ENCODE measurements around the gene HOXB4. TPM values are rescaled to one million over a fixed set of nuclear protein-coding genes. Genes with fewer than 3 reads are reported as not detected.

Gene HOXB4
- total RNA-seq, 2 donors from 2014 or later = 1.9 to 3.3 TPM

- DNase-seq = no peak
- Mint-ChIP-seq H3K4me1 (ENCODE audit: low read depth) (peaks cover 4% of the 10 kb centered on the region), H3K4me3 (no peak overlapping the region), H3K27me3 (ENCODE audit: low read depth) (peaks cover 23% of the 10 kb centered on the region), H3K27ac (no peak overlapping the region), H3K9me3 (no peaks in the 10 kb centered on the region), H3K36me3 (ENCODE audit: insufficient read depth in 2 of 2) (peaks cover 0 to 2% of the 10 kb centered on the region in 2 donors)
- no peak for ATAC-seq (replicated peaks in 1 of 2)
Measured at GRCh38 chr17:48558057-48558830, 19.9 kb downstream of the HOXB4 start.

DNA sequence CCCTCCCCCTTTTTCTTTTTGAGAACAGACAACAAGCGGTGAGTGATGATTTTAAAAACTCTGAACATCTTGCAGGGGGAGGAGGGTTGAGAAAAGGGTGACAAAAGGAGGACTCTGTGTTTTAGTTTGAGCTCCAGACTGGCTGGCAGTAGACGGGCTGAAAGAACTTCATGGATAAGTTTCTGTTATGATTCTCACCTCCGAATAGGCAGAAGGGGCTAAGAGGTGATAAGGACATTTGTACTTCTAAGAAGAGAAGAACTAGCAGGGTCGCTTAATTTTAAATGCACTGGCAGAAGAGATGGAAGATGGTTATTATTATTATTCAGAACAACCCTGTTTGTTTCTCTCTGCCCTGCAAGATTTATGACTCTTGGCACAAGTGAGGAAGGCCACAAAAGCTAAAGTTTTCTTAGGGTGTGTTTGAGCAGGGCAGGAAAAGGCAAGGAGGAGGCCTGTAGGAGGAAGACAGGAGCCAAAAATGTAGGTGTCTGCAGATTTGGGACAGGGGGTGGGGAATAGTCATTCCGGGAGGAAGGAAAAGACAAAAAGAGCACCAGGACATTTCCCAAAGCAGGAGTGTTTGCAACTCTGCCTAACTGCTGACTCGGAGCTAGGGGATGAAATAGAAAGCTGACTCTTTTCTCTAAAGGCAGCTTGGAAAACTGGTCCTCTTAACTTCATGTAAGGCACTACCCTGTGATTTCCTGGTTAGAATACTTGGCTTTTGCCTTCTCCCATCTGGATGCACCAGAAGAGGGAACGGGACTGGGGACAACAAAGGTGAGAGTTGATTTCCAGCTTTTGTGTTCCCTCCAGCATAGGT is 21.4 kb downstream of the HOXB4 start:
- no peak for ATAC-seq (replicated peaks in 1 of 2)
- H3K27ac Mint-ChIP-seq = no peak overlapping the region
- H3K4me1 Mint-ChIP-seq (ENCODE audit: low read depth) = peaks cover 4% of the 10 kb centered on the region
- H3K27me3 Mint-ChIP-seq (ENCODE audit: low read depth) = peaks cover 16% of the 10 kb centered on the region
- no peak for DNase-seq
- no peaks in the 10 kb centered on the region for H3K9me3 Mint-ChIP-seq
- H3K4me3 Mint-ChIP-seq = peak overlapping the region; percentile 54 to 67
- H3K36me3 Mint-ChIP-seq (ENCODE audit: insufficient read depth in 2 of 2) = peaks cover 0 to 2% of the 10 kb centered on the region in 2 donors

- H3K36me3 Mint-ChIP-seq (ENCODE audit: insufficient read depth in 2 of 2) = peaks cover 0 to 2% of the 10 kb centered on the region in 2 donors
- peak overlapping the region; percentile 54 to 67 for H3K4me3 Mint-ChIP-seq
- H3K9me3 Mint-ChIP-seq = no peaks in the 10 kb centered on the region
- H3K27me3 Mint-ChIP-seq (ENCODE audit: low read depth) = peaks cover 16% of the 10 kb centered on the region
- peaks cover 4% of the 10 kb centered on the region for H3K4me1 Mint-ChIP-seq (ENCODE audit: low read depth)
- DNase-seq = no peak
- no peak for ATAC-seq (replicated peaks in 1 of 2)
- no peak overlapping the region for H3K27ac Mint-ChIP-seq
Measured at GRCh38 chr17:48556229-48556575, 21.9 kb downstream of the HOXB4 start.

GRCh38 chr17:48555258-48556228 is 22.6 kb downstream of the HOXB4 start:
- Mint-ChIP-seq H3K4me1 (ENCODE audit: low read depth) (peaks cover 4% of the 10 kb centered on the region), H3K36me3 (ENCODE audit: insufficient read depth in 2 of 2) (peaks cover 0 to 2% of the 10 kb centered on the region in 2 donors), H3K27ac (peak overlapping the region; percentile 79), H3K27me3 (ENCODE audit: low read depth) (peaks cover 16% of the 10 kb centered on the region), H3K9me3 (no peaks in the 10 kb centered on the region), H3K4me3 (peak overlapping the region; percentile 82 to 92)
- DNase-seq (no peak), ATAC-seq (replicated peaks in 1 of 2) (peak; percentile 54 to 77)

GRCh38 chr17:48554412-48555257 is 23.5 kb downstream of the HOXB4 start:
- H3K27me3 Mint-ChIP-seq (ENCODE audit: low read depth) = peaks cover 16% of the 10 kb centered on the region

DNA sequence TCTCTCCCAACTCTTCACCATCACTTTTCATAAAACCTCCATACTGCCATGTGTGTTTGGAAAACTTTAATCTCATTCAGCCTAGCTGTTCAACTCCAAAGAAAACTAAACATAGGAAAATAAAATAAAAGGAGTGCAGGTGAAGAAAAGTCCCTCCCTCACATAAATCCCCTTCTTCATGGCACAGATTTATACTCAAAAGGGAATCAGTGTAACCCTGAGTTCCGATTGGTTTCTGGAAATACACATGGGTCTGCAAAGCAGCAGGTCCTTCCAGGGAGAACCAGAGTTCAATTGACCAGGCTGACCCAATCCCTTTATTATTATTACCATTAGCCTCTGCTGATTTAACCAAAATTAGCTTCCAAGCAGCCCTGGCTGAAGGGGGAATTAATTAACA is 24.3 kb downstream of the HOXB4 start:
- no peak overlapping the region for H3K27ac Mint-ChIP-seq
- no peak overlapping the region for H3K4me3 Mint-ChIP-seq
- H3K27me3 Mint-ChIP-seq (ENCODE audit: low read depth) = peaks cover 16% of the 10 kb centered on the region
- H3K4me1 Mint-ChIP-seq (ENCODE audit: low read depth) = peaks cover 4% of the 10 kb centered on the region
- DNase-seq = no peak
- H3K9me3 Mint-ChIP-seq = no peaks in the 10 kb centered on the region
- H3K36me3 Mint-ChIP-seq (ENCODE audit: insufficient read depth in 2 of 2) = peaks cover 0 to 2% of the 10 kb centered on the region in 2 donors
- ATAC-seq (replicated peaks in 1 of 2) = no peak

More at GRCh38 chr17:48554412-48555257, 23.5 kb downstream of the HOXB4 start:
- Mint-ChIP-seq H3K4me1 (ENCODE audit: low read depth) (peaks cover 4% of the 10 kb centered on the region), H3K27ac (peak overlapping the region; percentile 14), H3K4me3 (peak overlapping the region; percentile 82 to 92), H3K9me3 (no peaks in the 10 kb centered on the region), H3K36me3 (ENCODE audit: insufficient read depth in 2 of 2) (peaks cover 0 to 2% of the 10 kb centered on the region in 2 donors)
- ATAC-seq (replicated peaks in 1 of 2) (no peak), DNase-seq (no peak)

- no peaks in the 10 kb centered on the region for H3K9me3 Mint-ChIP-seq
- no peak overlapping the region for H3K27ac Mint-ChIP-seq
- DNase-seq = no peak
- peaks cover 16% of the 10 kb centered on the region for H3K27me3 Mint-ChIP-seq (ENCODE audit: low read depth)
- H3K4me3 Mint-ChIP-seq = no peak overlapping the region
- no peak for ATAC-seq (replicated peaks in 1 of 2)
- peaks cover 0 to 2% of the 10 kb centered on the region in 2 donors for H3K36me3 Mint-ChIP-seq (ENCODE audit: insufficient read depth in 2 of 2)
- peaks cover 10% of the 10 kb centered on the region for H3K4me1 Mint-ChIP-seq (ENCODE audit: low read depth)
Measured at GRCh38 chr17:48553190-48553547, 25.0 kb downstream of the HOXB4 start.

- Mint-ChIP-seq H3K36me3 (ENCODE audit: insufficient read depth in 2 of 2) (peaks cover 0 to 2% of the 10 kb centered on the region in 2 donors), H3K4me3 (no peak overlapping the region), H3K4me1 (ENCODE audit: low read depth) (peaks cover 15% of the 10 kb centered on the region), H3K9me3 (no peaks in the 10 kb centered on the region), H3K27ac (no peak overlapping the region), H3K27me3 (ENCODE audit: low read depth) (peaks cover 16% of the 10 kb centered on the region)
- no peak for ATAC-seq (replicated peaks in 1 of 2)
- DNase-seq = no peak
Measured at GRCh38 chr17:48552466-48553189, 25.5 kb downstream of the HOXB4 start.

GRCh38 chr17:48551596-48552465 is 26.3 kb downstream of the HOXB4 start:
- Mint-ChIP-seq H3K27me3 (ENCODE audit: low read depth) (peaks cover 13% of the 10 kb centered on the region), H3K27ac (no peak overlapping the region), H3K9me3 (no peaks in the 10 kb centered on the region), H3K36me3 (ENCODE audit: insufficient read depth in 2 of 2) (peaks cover 0 to 2% of the 10 kb centered on the region in 2 donors), H3K4me1 (ENCODE audit: low read depth) (peaks cover 19% of the 10 kb centered on the region), H3K4me3 (no peak overlapping the region)
- no peak for ATAC-seq (replicated peaks in 1 of 2)
- DNase-seq = no peak

DNA sequence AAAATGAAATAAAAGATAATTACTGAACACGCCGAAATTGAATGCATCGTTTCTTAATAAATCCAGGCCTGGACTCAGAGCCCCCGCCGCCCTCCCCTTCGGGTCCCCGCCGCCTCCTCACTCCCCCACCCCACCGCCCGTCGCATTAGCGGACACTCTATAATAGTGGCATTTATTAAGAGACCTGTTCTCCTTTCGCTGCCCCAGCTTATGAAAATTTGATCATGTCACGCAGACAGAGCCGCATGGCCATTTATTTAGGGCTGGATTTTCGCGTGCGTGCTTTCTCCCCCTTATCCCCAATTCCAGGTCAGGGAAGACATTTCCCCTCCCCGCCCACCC is 27.0 kb downstream of the HOXB4 start:
- H3K27ac Mint-ChIP-seq = no peak overlapping the region
- peaks cover 6% of the 10 kb centered on the region for H3K27me3 Mint-ChIP-seq (ENCODE audit: low read depth)
- peaks cover 0 to 2% of the 10 kb centered on the region in 2 donors for H3K36me3 Mint-ChIP-seq (ENCODE audit: insufficient read depth in 2 of 2)
- no peak for ATAC-seq (replicated peaks in 1 of 2)
- H3K4me1 Mint-ChIP-seq (ENCODE audit: low read depth) = peaks cover 24% of the 10 kb centered on the region
- no peak overlapping the region for H3K4me3 Mint-ChIP-seq
- no peaks in the 10 kb centered on the region for H3K9me3 Mint-ChIP-seq
- DNase-seq = no peak

Data from activated T-cell treated with anti-CD3 and anti-CD28 coated beads, Interleukin-2, amount 50 U/mL, for 72 hours (primary cell).